ENCODE results near the gene SEMA3A. TPM values are rescaled to one million over a fixed set of nuclear protein-coding genes. Genes with fewer than 3 reads are reported as not detected.

The SEMA3A gene
- total and polyA plus RNA-seq, 4 donors: 0.13 to 0.56 (median 0.20) TPM

DNA sequence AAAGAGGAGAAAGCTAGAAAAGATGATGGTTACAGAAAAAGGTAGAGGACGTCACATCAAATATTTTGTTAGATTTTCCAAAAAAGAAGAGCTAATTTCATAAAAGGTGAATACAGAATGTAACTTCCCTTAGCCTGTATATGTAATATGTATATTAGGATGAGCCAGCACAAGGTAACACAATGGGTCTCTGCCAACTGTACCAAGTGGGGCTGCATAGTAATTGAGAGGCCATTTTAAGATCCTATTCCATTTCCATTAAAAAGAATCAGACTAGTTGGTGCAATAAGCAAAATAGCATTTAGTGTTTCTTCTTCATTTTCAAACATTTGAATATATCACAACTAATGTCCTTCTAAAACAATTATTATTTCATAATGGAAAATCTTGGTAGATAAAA, 134.6 kb downstream of the SEMA3A start:
- WGBS: 78% methylated on average over 1 of the region's 1 CpG
- H3K4me3 ChIP-seq (ENCODE audit: low read depth in 1 of 3, low read length in 3 of 3): no peak overlapping the region
- peaks cover 0 to 2% (median 0%) of the 10 kb centered on the region in 4 donors for H3K27me3 ChIP-seq (ENCODE audit: control insufficient read depth in 4 of 4, insufficient read depth in 4 of 4, low read length in 3 of 4)
- no peak for DNase-seq (ENCODE audit: low spot score)
- no peak overlapping the region for H3K9ac ChIP-seq (ENCODE audit: low read depth in 1 of 2, low read length in 2 of 2)
- no peaks in the 10 kb centered on the region for H3K36me3 ChIP-seq (ENCODE audit: control insufficient read depth in 4 of 4, insufficient read depth in 3 of 4, low read depth in 1 of 4, low read length in 3 of 4)
- H3K27ac ChIP-seq (ENCODE audit: low read depth in 1 of 2, low read length in 2 of 2): no peak overlapping the region
- no peaks in the 10 kb centered on the region for H3K9me3 ChIP-seq (ENCODE audit: control insufficient read depth in 4 of 4, low read length in 3 of 4)
- no peak for TF ChIP-seq FOXA1 (IDR thresholded peaks at IDR 0.05)
- TF ChIP-seq JUND (IDR thresholded peaks at IDR 0.05): no peak
- no peak for TF ChIP-seq YY1 (IDR thresholded peaks at IDR 0.05)
- TF ChIP-seq, protein P1, sequence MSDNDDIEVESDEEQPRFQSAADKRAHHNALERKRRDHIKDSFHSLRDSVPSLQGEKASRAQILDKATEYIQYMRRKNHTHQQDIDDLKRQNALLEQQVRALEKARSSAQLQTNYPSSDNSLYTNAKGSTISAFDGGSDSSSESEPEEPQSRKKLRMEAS (IDR thresholded peaks at IDR 0.05): no peak
- no peak for TF ChIP-seq RAD21 (IDR thresholded peaks at IDR 0.05)
- H3K4me1 ChIP-seq (ENCODE audit: control insufficient read depth in 4 of 4, insufficient read depth in 4 of 4, low read length in 3 of 4): no peaks in the 10 kb centered on the region

- 62% methylated on average over 6 of the region's 6 CpGs for WGBS
- no peak overlapping the region for H3K27ac ChIP-seq (ENCODE audit: low read depth in 1 of 2, low read length in 2 of 2)
- H3K4me3 ChIP-seq (ENCODE audit: low read depth in 1 of 3, low read length in 3 of 3): no peak overlapping the region
- TF ChIP-seq FOXA2 (IDR thresholded peaks at IDR 0.05) (no peak), SP1 (IDR thresholded peaks at IDR 0.05) (no peak), EGR1 (IDR thresholded peaks at IDR 0.05; ENCODE audit: low read depth in 2 of 2) (no peak), NR2F2 (IDR thresholded peaks at IDR 0.05) (no peak)
- peaks cover 0 to 2% (median 0%) of the 10 kb centered on the region in 4 donors for H3K27me3 ChIP-seq (ENCODE audit: control insufficient read depth in 4 of 4, insufficient read depth in 4 of 4, low read length in 3 of 4)
- H3K9ac ChIP-seq (ENCODE audit: low read depth in 1 of 2, low read length in 2 of 2): no peak overlapping the region
- H3K9me3 ChIP-seq (ENCODE audit: control insufficient read depth in 4 of 4, low read length in 3 of 4): no peaks in the 10 kb centered on the region
- DNase-seq (ENCODE audit: low spot score): no peak
- no peaks in the 10 kb centered on the region for H3K36me3 ChIP-seq (ENCODE audit: control insufficient read depth in 4 of 4, insufficient read depth in 3 of 4, low read depth in 1 of 4, low read length in 3 of 4)
- H3K4me1 ChIP-seq (ENCODE audit: control insufficient read depth in 4 of 4, insufficient read depth in 4 of 4, low read length in 3 of 4): no peaks in the 10 kb centered on the region
Observed at GRCh38 chr7:84058311-84059076, 136.1 kb downstream of the SEMA3A start.

DNA sequence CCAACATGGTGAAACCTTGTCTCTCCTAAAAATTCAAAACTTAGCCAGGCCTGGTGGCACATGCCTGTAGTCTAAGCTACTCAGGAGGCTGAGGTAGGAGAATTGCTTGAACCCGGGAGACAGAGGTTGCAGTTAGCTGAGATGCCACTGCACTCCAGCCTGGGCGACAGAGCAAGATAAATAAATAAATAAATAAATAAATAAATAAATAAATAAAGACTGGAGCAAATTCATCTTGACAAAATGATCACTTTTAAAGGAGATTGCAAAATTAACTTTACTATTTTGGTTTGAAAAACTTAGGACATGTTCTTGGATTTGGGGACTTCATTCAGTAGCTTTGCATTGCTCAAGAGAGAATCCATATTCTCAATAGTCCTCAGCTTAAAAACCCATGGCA, 137.0 kb downstream of the SEMA3A start:
- no peak overlapping the region for H3K4me3 ChIP-seq (ENCODE audit: low read depth in 1 of 3, low read length in 3 of 3)
- no peaks in the 10 kb centered on the region for H3K4me1 ChIP-seq (ENCODE audit: control insufficient read depth in 4 of 4, insufficient read depth in 4 of 4, low read length in 3 of 4)
- H3K36me3 ChIP-seq (ENCODE audit: control insufficient read depth in 4 of 4, insufficient read depth in 3 of 4, low read depth in 1 of 4, low read length in 3 of 4): no peaks in the 10 kb centered on the region
- no peaks in the 10 kb centered on the region for H3K9me3 ChIP-seq (ENCODE audit: control insufficient read depth in 4 of 4, low read length in 3 of 4)
- WGBS: 87% methylated on average over 2 of the region's 2 CpGs
- TF ChIP-seq, protein P1 (IDR thresholded peaks at IDR 0.05): no peak
- TF ChIP-seq JUND (IDR thresholded peaks at IDR 0.05) (no peak), GABPA (IDR thresholded peaks at IDR 0.05 in 1 of 2, conservative IDR thresholded peaks at IDR 0.05 in 1 of 2) (no peak), HNF4A (conservative IDR thresholded peaks at IDR 0.05) (no peak), CTCF (IDR thresholded peaks at IDR 0.05; ENCODE audit: low read depth, low read length, missing input control) (no peak), RXRA (IDR thresholded peaks at IDR 0.05) (no peak), ATF3 (IDR thresholded peaks at IDR 0.05) (no peak), FOXA2 (IDR thresholded peaks at IDR 0.05) (no peak), ZBTB33 (IDR thresholded peaks at IDR 0.05) (no peak), FOXA1 (IDR thresholded peaks at IDR 0.05) (no peak), SP1 (IDR thresholded peaks at IDR 0.05) (no peak), NR2F2 (IDR thresholded peaks at IDR 0.05) (no peak), REST (IDR thresholded peaks at IDR 0.05) (no peak), TAF1 (conservative IDR thresholded peaks at IDR 0.05) (no peak), RAD21 (IDR thresholded peaks at IDR 0.05) (no peak), HNF4G (IDR thresholded peaks at IDR 0.05) (no peak), YY1 (IDR thresholded peaks at IDR 0.05) (no peak)
- DNase-seq (ENCODE audit: low spot score): no peak
- H3K9ac ChIP-seq (ENCODE audit: low read depth in 1 of 2, low read length in 2 of 2): no peak overlapping the region
- H3K27me3 ChIP-seq (ENCODE audit: control insufficient read depth in 4 of 4, insufficient read depth in 4 of 4, low read length in 3 of 4): peaks cover 0 to 2% (median 0%) of the 10 kb centered on the region in 4 donors
- no peak overlapping the region for H3K27ac ChIP-seq (ENCODE audit: low read depth in 1 of 2, low read length in 2 of 2)

All from liver (tissue), 9 donors.